Measurements from ENCODE around the gene AP1M1.
A peak's percentile ranks its signal among the peaks of the same experiment; 100 is the strongest.

The AP1M1 gene

DNA sequence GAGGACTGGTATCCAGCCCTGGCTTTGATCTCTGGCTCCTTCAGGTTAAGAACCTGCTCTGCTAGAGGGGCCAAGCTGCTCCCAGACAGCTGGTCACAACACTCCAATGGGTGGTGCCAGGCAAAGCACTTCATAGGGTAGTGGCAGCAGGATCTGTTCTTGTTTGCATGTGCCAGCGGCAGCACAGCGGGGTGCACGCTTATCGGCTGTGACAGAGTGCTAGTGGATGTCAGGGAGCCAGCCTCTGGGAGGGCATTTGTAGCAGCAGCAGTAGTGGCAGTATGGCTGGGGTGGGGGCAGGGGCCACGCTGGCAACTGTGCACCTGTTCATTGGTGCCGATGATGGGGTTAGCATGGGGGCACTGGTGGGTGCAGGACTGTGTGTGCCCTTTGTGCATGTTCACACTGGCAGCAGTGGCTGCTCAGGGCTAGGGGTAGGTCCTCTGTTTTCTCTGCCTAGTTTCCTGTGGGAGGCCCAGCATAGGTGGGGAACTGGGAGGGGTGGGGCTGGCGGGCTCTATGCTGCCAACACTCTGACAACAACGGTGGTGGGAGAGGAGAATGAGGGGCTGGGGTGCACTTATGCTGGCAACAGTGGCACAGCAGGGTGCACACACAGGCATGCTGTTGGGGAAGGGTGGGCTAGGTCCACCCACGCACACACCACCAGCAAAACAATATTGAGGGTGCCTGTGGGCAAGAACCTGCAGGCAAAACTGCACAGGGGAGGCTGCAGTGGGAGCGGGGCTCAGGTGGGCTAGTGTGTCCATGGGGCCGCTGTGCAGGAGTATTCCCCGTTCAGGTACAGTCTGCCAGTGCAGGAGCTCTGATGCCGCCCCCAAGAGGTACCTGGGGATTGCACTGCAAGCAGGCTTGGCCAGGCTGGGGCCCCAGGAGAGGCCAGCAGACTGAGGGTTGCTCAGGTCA, 19.3 kb downstream of the AP1M1 start:
- Histone ChIP-seq H3K18ac (ENCODE audit: low read length) (no peak overlapping the region), H3K4me1 (ENCODE audit: control insufficient read depth in 1 of 2, insufficient read depth in 2 of 2, low read length in 2 of 2) (no peaks in the 10 kb centered on the region), H2BK120ac (ENCODE audit: insufficient read depth, low read length, poor library complexity) (no peak overlapping the region), H3K14ac (ENCODE audit: low read length) (no peak overlapping the region), H2AFZ (ENCODE audit: insufficient read depth, low read length, poor library complexity) (no peak overlapping the region), H3K79me1 (ENCODE audit: low read length) (no peaks in the 10 kb centered on the region), H2BK12ac (ENCODE audit: low read length) (no peak overlapping the region), H3K4ac (ENCODE audit: low read depth, low read length) (no peak overlapping the region), H2BK5ac (ENCODE audit: low read depth, low read length, poor library complexity) (no peak overlapping the region), H3K23ac (ENCODE audit: low read length) (no peak overlapping the region), H3K27ac (ENCODE audit: low read depth, low read length) (no peak overlapping the region), H4K91ac (ENCODE audit: low read depth, low read length) (no peak overlapping the region), H4K8ac (ENCODE audit: low read depth, low read length) (no peak overlapping the region), H3K4me2 (ENCODE audit: low read length) (no peak overlapping the region), H3K36me3 (ENCODE audit: control insufficient read depth in 1 of 2, insufficient read depth in 2 of 2, low read length in 2 of 2) (peaks cover 20 to 24% of the 10 kb centered on the region in 2 experiments), H3K79me2 (ENCODE audit: control insufficient read depth, insufficient read depth, low read length, poor library complexity) (no peaks in the 10 kb centered on the region), H4K12ac (ENCODE audit: low read depth, low read length) (no peak overlapping the region), H3K9ac (ENCODE audit: low read length) (no peak overlapping the region), H2AK5ac (ENCODE audit: low read length) (no peak overlapping the region), H3K9me3 (ENCODE audit: insufficient read depth, low read depth, low read length) (peaks cover 3% of the 10 kb centered on the region), H3K4me3 (ENCODE audit: low read depth, low read length) (peak overlapping the region; percentile 9), H3K27me3 (ENCODE audit: insufficient read depth, low read length) (no peaks in the 10 kb centered on the region)
- no CpG with 5 or more reads among the region's 13 CpGs for WGBS (ENCODE audit: extremely low coverage, insufficient coverage, insufficient read length)
- DNase-seq: no peak

DNA sequence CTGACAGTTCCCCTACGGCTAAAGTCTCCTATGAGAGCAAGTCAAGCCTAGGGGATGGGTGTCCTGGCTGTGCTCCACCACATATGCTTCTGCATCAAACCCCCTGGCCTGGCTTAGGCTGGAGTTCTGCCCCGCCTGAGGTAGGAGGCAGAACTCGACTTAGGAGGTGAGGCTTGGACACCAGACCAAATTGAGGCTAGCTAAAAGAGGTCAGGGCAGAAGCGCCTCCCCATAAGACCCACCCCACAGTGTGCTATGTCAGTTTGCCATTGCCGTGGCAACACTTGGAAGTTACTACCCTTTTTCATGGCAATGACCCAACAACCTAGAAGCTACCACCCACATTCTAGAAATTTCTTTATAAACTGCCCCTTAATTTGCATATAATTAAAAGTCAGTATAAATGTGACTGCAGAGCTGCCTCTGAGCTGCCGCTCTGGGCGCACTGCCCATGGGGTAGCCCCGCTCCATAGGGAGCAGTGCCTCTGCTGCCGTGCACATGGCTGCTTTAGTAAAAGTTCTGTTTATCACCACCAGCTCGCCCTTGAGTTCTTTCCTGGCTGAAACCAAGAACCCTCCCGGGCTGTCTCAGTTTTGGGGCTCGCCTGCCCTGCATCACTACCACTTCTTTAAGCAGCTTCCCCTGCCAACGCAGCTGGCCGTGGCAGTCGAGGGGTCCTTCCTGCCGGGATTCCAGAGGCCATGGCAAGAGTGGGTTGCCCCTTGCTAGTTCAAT, 20.2 kb downstream of the AP1M1 start:
- H3K79me1 ChIP-seq (ENCODE audit: low read length): no peaks in the 10 kb centered on the region
- H3K14ac ChIP-seq (ENCODE audit: low read length): no peak overlapping the region
- H3K9ac ChIP-seq (ENCODE audit: low read length): no peak overlapping the region
- H3K4me2 ChIP-seq (ENCODE audit: low read length): no peak overlapping the region
- H3K18ac ChIP-seq (ENCODE audit: low read length): no peak overlapping the region
- no peak overlapping the region for H2BK12ac ChIP-seq (ENCODE audit: low read length)
- no peaks in the 10 kb centered on the region for H3K79me2 ChIP-seq (ENCODE audit: control insufficient read depth, insufficient read depth, low read length, poor library complexity)
- H4K8ac ChIP-seq (ENCODE audit: low read depth, low read length): no peak overlapping the region
- no peak for DNase-seq
- H3K27ac ChIP-seq (ENCODE audit: low read depth, low read length): no peak overlapping the region
- H4K91ac ChIP-seq (ENCODE audit: low read depth, low read length): no peak overlapping the region
- WGBS (ENCODE audit: extremely low coverage, insufficient coverage, insufficient read length): no CpG with 5 or more reads among the region's 16 CpGs
- H3K4ac ChIP-seq (ENCODE audit: low read depth, low read length): no peak overlapping the region
- no peak overlapping the region for H4K12ac ChIP-seq (ENCODE audit: low read depth, low read length)
- H3K36me3 ChIP-seq (ENCODE audit: control insufficient read depth in 1 of 2, insufficient read depth in 2 of 2, low read length in 2 of 2): peaks cover 20 to 28% of the 10 kb centered on the region in 2 experiments
- no peak overlapping the region for H2BK120ac ChIP-seq (ENCODE audit: insufficient read depth, low read length, poor library complexity)
- H2AK5ac ChIP-seq (ENCODE audit: low read length): no peak overlapping the region
- H3K9me3 ChIP-seq (ENCODE audit: insufficient read depth, low read depth, low read length): peaks cover 3% of the 10 kb centered on the region
- no peak overlapping the region for H3K23ac ChIP-seq (ENCODE audit: low read length)
- H3K27me3 ChIP-seq (ENCODE audit: insufficient read depth, low read length): no peaks in the 10 kb centered on the region
- no peak overlapping the region for H3K4me3 ChIP-seq (ENCODE audit: low read depth, low read length)
- H2BK5ac ChIP-seq (ENCODE audit: low read depth, low read length, poor library complexity): no peak overlapping the region
- H3K4me1 ChIP-seq (ENCODE audit: control insufficient read depth in 1 of 2, insufficient read depth in 2 of 2, low read length in 2 of 2): no peaks in the 10 kb centered on the region
- H2AFZ ChIP-seq (ENCODE audit: insufficient read depth, low read length, poor library complexity): no peak overlapping the region

DNA sequence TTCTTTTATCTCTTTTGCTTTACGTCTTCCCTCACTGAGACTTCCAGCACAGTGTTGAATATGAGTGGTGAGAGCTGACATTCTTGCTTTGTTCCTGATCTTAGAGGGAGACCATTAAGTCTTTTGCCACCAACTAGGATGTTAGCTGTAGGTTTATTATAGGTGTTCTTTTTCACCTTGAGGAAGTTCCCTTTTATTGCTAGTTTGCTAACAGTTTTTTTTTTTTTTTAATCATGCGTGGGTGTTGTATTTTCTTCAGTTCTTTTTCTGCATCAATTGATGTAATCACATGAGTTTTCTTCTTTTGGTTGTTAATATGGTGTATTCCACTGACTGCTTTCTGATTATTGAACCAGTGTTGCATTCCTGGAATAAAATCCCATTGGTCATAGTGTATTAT, 21.1 kb downstream of the AP1M1 start:
- Histone ChIP-seq H3K79me1 (ENCODE audit: low read length) (no peaks in the 10 kb centered on the region), H3K79me2 (ENCODE audit: control insufficient read depth, insufficient read depth, low read length, poor library complexity) (no peaks in the 10 kb centered on the region), H3K27me3 (ENCODE audit: insufficient read depth, low read length) (no peaks in the 10 kb centered on the region), H2BK12ac (ENCODE audit: low read length) (no peak overlapping the region), H3K14ac (ENCODE audit: low read length) (no peak overlapping the region), H3K4me3 (ENCODE audit: low read depth, low read length) (no peak overlapping the region), H3K23ac (ENCODE audit: low read length) (no peak overlapping the region), H2AK5ac (ENCODE audit: low read length) (no peak overlapping the region), H4K8ac (ENCODE audit: low read depth, low read length) (no peak overlapping the region), H2AFZ (ENCODE audit: insufficient read depth, low read length, poor library complexity) (no peak overlapping the region), H3K4ac (ENCODE audit: low read depth, low read length) (no peak overlapping the region), H3K9ac (ENCODE audit: low read length) (no peak overlapping the region), H4K91ac (ENCODE audit: low read depth, low read length) (no peak overlapping the region), H4K12ac (ENCODE audit: low read depth, low read length) (no peak overlapping the region), H3K36me3 (ENCODE audit: control insufficient read depth in 1 of 2, insufficient read depth in 2 of 2, low read length in 2 of 2) (peaks cover 29 to 30% of the 10 kb centered on the region in 2 experiments), H3K27ac (ENCODE audit: low read depth, low read length) (no peak overlapping the region), H3K4me1 (ENCODE audit: control insufficient read depth in 1 of 2, insufficient read depth in 2 of 2, low read length in 2 of 2) (no peaks in the 10 kb centered on the region), H3K4me2 (ENCODE audit: low read length) (no peak overlapping the region), H2BK120ac (ENCODE audit: insufficient read depth, low read length, poor library complexity) (no peak overlapping the region), H2BK5ac (ENCODE audit: low read depth, low read length, poor library complexity) (no peak overlapping the region), H3K9me3 (ENCODE audit: insufficient read depth, low read depth, low read length) (peaks cover 3% of the 10 kb centered on the region), H3K18ac (ENCODE audit: low read length) (no peak overlapping the region)
- DNase-seq: no peak
- no CpG with 5 or more reads among the region's 2 CpGs for WGBS (ENCODE audit: extremely low coverage, insufficient coverage, insufficient read length)

DNA sequence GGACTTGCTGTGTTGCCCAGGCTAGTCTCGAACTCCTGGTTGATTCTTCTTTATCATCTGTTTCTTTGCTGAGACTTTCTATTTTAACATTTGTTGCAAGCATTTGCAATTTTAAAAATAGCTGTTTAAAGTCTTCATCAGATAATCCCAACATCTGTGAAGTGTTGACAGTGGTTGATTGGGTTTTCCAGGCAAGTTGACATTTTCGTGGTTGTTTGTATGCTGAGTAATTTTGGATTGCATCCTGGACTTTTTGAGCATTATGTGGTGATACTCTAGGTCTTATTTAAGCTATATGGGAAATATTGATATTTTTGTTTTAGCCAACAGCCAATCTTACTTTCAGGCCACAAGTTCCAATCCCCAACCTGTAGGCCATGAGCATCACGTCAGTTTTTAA, 25.1 kb downstream of the AP1M1 start:
- H3K4me1 ChIP-seq (ENCODE audit: control insufficient read depth in 1 of 2, insufficient read depth in 2 of 2, low read length in 2 of 2): no peaks in the 10 kb centered on the region
- H3K36me3 ChIP-seq (ENCODE audit: control insufficient read depth in 1 of 2, insufficient read depth in 2 of 2, low read length in 2 of 2): peaks cover 48 to 52% of the 10 kb centered on the region in 2 experiments
- H4K8ac ChIP-seq (ENCODE audit: low read depth, low read length): no peak overlapping the region
- no peaks in the 10 kb centered on the region for H3K27me3 ChIP-seq (ENCODE audit: insufficient read depth, low read length)
- H2BK12ac ChIP-seq (ENCODE audit: low read length): no peak overlapping the region
- H3K79me1 ChIP-seq (ENCODE audit: low read length): no peaks in the 10 kb centered on the region
- no peak overlapping the region for H3K14ac ChIP-seq (ENCODE audit: low read length)
- H3K9me3 ChIP-seq (ENCODE audit: insufficient read depth, low read depth, low read length): no peaks in the 10 kb centered on the region
- H3K4me2 ChIP-seq (ENCODE audit: low read length): no peak overlapping the region
- no peaks in the 10 kb centered on the region for H3K79me2 ChIP-seq (ENCODE audit: control insufficient read depth, insufficient read depth, low read length, poor library complexity)
- H2BK120ac ChIP-seq (ENCODE audit: insufficient read depth, low read length, poor library complexity): no peak overlapping the region
- H4K12ac ChIP-seq (ENCODE audit: low read depth, low read length): no peak overlapping the region
- no CpG with 5 or more reads among the region's 3 CpGs for WGBS (ENCODE audit: extremely low coverage, insufficient coverage, insufficient read length)
- H2AK5ac ChIP-seq (ENCODE audit: low read length): no peak overlapping the region
- H3K4ac ChIP-seq (ENCODE audit: low read depth, low read length): no peak overlapping the region
- no peak overlapping the region for H4K91ac ChIP-seq (ENCODE audit: low read depth, low read length)
- no peak overlapping the region for H3K23ac ChIP-seq (ENCODE audit: low read length)
- no peak for DNase-seq
- no peak overlapping the region for H2BK5ac ChIP-seq (ENCODE audit: low read depth, low read length, poor library complexity)
- H2AFZ ChIP-seq (ENCODE audit: insufficient read depth, low read length, poor library complexity): no peak overlapping the region
- H3K27ac ChIP-seq (ENCODE audit: low read depth, low read length): no peak overlapping the region
- H3K9ac ChIP-seq (ENCODE audit: low read length): no peak overlapping the region
- no peak overlapping the region for H3K4me3 ChIP-seq (ENCODE audit: low read depth, low read length)
- no peak overlapping the region for H3K18ac ChIP-seq (ENCODE audit: low read length)

All from trophoblast cell (in vitro differentiated cells and primary cell).